Measurements from ENCODE around the gene NKX2-1.

Gene NKX2-1

GRCh38 chr14:36471431-36471830, 48.6 kb downstream of the NKX2-1 start:
- Histone ChIP-seq H3K4me3 (ENCODE audit: low read depth, low read length) (no peak overlapping the region), H3K27me3 (ENCODE audit: control insufficient read depth, insufficient read depth, low read length) (no peaks in the 10 kb centered on the region; the same call in 1 of the 2 replicates), H3K9me3 (ENCODE audit: control insufficient read depth, insufficient read depth, low read length) (no peaks in the 10 kb centered on the region), H3K9ac (ENCODE audit: low read depth, low read length) (no peak overlapping the region), H3K27ac (ENCODE audit: low read depth, low read length) (no peak overlapping the region), H3K4me1 (ENCODE audit: control insufficient read depth, insufficient read depth, low read length) (no peaks in the 10 kb centered on the region), H3K36me3 (ENCODE audit: control insufficient read depth, insufficient read depth, low read length) (no peaks in the 10 kb centered on the region)

- Histone ChIP-seq H3K27me3 (ENCODE audit: control insufficient read depth, insufficient read depth, low read length) (no peaks in the 10 kb centered on the region; the same call in 1 of the 2 replicates), H3K4me3 (ENCODE audit: low read depth, low read length) (no peak overlapping the region), H3K9ac (ENCODE audit: low read depth, low read length) (no peak overlapping the region), H3K36me3 (ENCODE audit: control insufficient read depth, insufficient read depth, low read length) (no peaks in the 10 kb centered on the region), H3K27ac (ENCODE audit: low read depth, low read length) (no peak overlapping the region), H3K9me3 (ENCODE audit: control insufficient read depth, insufficient read depth, low read length) (no peaks in the 10 kb centered on the region), H3K4me1 (ENCODE audit: control insufficient read depth, insufficient read depth, low read length) (no peaks in the 10 kb centered on the region)
Observed at GRCh38 chr14:36467332-36467731, 52.7 kb downstream of the NKX2-1 start.

Measured in HUES48 (cell line).